ENCODE measurements around the gene NCAN.

DNA sequence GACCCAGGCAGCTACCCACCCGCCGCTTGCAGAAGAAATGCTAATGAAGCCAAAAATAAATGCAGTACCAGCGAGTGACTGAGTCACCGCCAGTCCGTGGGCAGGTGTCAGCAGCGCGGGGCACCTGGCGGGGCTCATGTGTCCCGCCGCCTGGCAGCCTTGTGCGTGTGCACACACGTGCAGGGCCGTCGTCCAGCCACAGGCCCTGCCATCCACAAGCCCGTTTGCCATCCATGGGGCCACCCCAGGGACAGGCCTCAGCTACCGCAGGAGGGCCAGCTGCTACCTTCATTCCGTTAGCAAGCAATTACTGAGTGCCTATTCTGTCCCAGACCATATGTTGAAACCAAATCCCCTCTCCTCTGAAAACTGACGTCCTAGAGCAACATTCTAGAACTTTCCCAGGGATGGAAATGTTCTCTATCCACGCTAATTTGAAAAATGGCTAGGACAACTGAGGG is 20.5 kb downstream of the NCAN start:
- TF ChIP-seq CTCF (IDR thresholded peaks at IDR 0.05; ENCODE audit: insufficient read depth, low read length, poor library complexity, severe bottlenecking), result no peak
- no peak for TF ChIP-seq EZH2phosphoT487 (conservative IDR thresholded peaks at IDR 0.05; ENCODE audit: low read length)
